CD4-positive, CD25-positive, alpha-beta regulatory T cell (primary cell): Measurements from ENCODE around the gene DPAGT1. TPM values are rescaled to one million over a fixed set of nuclear protein-coding genes. Genes with fewer than 3 reads are reported as not detected.
"Not testable (repeated sequence)": the region's sequence is repeated elsewhere in the genome, so short reads cannot be mapped to it uniquely, and the experiment has no call there.

ENCODE experiments used
- ATAC-seq, 2 donors: fragments of 150-1000 bp; cut with Tn5 transposase; one replicate each; pipeline ENCODE4 v1.10.0; 2021; ENCODE audit warnings: low read depth in 2 of 2, moderate number of reproducible peaks in 2 of 2, moderate library complexity in 1 of 2
- DNase-seq, 3 donors: peaks; one replicate each; pipeline versions ENCODE4 v3.0.0 to v3.0.0-alpha.2; 2012 to 2022; ENCODE audit warnings: mixed read lengths in 1 of 3
- H3K27ac ChIP-seq: one replicate; pipeline ENCODE4 v1.7.0; 2013; ENCODE audit warnings: mild to moderate bottlenecking, low read length; ENCODE audit not compliant: insufficient read depth, poor library complexity, severe bottlenecking
- H3K27me3 ChIP-seq: one replicate; pipeline ENCODE4 v1.7.0; 2013; ENCODE audit warnings: low read length; ENCODE audit not compliant: control insufficient read depth, insufficient read depth
- H3K36me3 ChIP-seq: one replicate; pipeline ENCODE4 v1.7.0; 2013; ENCODE audit warnings: mild to moderate bottlenecking, low read length, moderate library complexity; ENCODE audit not compliant: control insufficient read depth, insufficient read depth
- H3K4me1 ChIP-seq: 2 replicates; pipeline ENCODE4 v1.7.0; 2013; ENCODE audit warnings: mild to moderate bottlenecking, low read length; ENCODE audit not compliant: insufficient read depth, control insufficient read depth, poor library complexity, severe bottlenecking
- H3K4me3 ChIP-seq: one replicate; pipeline ENCODE4 v1.7.0; 2013; ENCODE audit warnings: low read depth, mild to moderate bottlenecking, low read length, moderate library complexity
- H3K9me3 ChIP-seq, 2 experiments: 1 replicate in 1 of 2; 2 replicates in 1 of 2; pipeline ENCODE4 v1.7.0; 2013; ENCODE audit warnings: low read length in 2 of 2, mild to moderate bottlenecking in 1 of 2, moderate library complexity in 1 of 2; ENCODE audit not compliant: control insufficient read depth in 2 of 2
- H3K27ac Mint-ChIP-seq, 3 donors: one replicate each; pipeline ENCODE4 v1.8.0; 2020 to 2022; ENCODE audit warnings: mild to moderate bottlenecking in 3 of 3, mixed read lengths in 3 of 3, moderate library complexity in 2 of 3
- H3K27me3 Mint-ChIP-seq: one replicate; pipeline ENCODE4 v1.8.0; 2022; ENCODE audit warnings: mild to moderate bottlenecking, mixed read lengths
- H3K36me3 Mint-ChIP-seq: one replicate; pipeline ENCODE4 v1.8.0; 2020; ENCODE audit warnings: mixed read lengths
- H3K4me1 Mint-ChIP-seq, 4 donors: one replicate each; pipeline ENCODE4 v1.8.0; 2020 to 2022; ENCODE audit warnings: mixed read lengths in 4 of 4, mild to moderate bottlenecking in 1 of 4
- H3K4me3 Mint-ChIP-seq, 4 donors: one replicate each; pipeline ENCODE4 v1.8.0; 2020 to 2022; ENCODE audit warnings: mild to moderate bottlenecking in 4 of 4, mixed read lengths in 4 of 4, moderate library complexity in 3 of 4
- H3K9me3 Mint-ChIP-seq, 7 donors: one replicate each; pipeline ENCODE4 v1.8.0; 2020 to 2022; ENCODE audit warnings: mixed read lengths in 7 of 7, mild to moderate bottlenecking in 3 of 7, moderate library complexity in 2 of 7
- polyA plus RNA-seq, 4 donors: library from polyadenylated mRNA; unstranded; fragments of 300-500 nt; fragmentation: Illumina TruSeq; gene quantifications; one replicate each; pipeline ENCODE4 v1.2.3, GENCODE V29; 2021
- total RNA-seq: library from RNA; stranded (reverse); gene quantifications from one replicate; pipeline ENCODE4 v1.2.3, GENCODE V29; 2022

The DPAGT1 gene
- total and polyA plus RNA-seq, 5 donors from 2014 or later = 22.5 to 35.2 (median 31.2) TPM

DNA sequence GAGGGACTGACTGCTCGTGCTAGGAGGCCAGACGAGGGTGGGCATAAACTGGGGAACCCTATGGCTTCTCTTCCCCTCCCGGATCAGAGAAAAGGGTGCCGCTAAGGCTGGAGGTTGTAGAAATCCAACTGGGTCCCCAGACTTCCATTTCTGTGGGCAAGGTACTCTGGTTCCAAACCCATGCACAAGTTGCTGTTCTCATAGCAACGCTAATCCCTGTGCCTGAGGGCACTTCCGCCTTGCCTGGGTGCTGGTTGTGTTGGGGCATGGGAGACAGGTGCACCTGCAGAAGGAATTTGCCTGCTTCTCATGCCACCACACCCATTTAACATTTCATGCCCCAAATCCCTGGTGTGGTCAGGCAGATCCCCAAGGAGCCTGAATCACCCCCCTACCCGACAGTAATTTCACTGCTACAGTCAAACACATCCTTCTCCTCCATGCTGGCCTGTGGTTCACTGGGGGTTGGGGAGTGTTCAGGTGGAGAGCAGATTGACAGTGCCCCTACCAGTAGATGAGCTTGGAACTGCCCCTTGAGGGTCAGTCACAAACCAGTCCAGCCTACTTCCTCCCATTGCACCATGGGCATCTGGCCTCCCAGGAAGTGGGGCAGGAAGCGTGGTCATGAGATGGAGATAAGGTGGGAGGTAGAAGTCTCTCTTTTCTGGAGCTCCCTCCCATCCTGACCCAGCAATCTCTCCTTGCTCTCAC lies 6.6 kb upstream of the DPAGT1 start:
- H3K36me3 Mint-ChIP-seq = peaks cover 18% of the 10 kb centered on the region
- Histone ChIP-seq H3K9me3 (no peaks in the 10 kb centered on the region), H3K36me3 (peaks cover 27% of the 10 kb centered on the region), H3K27me3 (no peaks in the 10 kb centered on the region), H3K4me1 (peaks cover 33% of the 10 kb centered on the region), H3K4me3 (peak overlapping the region; percentile 86), H3K27ac (peak overlapping the region; percentile 75)
- no peaks in the 10 kb centered on the region for H3K9me3 Mint-ChIP-seq
- H3K4me1 Mint-ChIP-seq = peaks cover 16 to 57% (median 41%) of the 10 kb centered on the region in 4 donors
- H3K4me3 Mint-ChIP-seq = peak overlapping the region; percentile 93 to 98 (median 94)
- no peaks in the 10 kb centered on the region for H3K27me3 Mint-ChIP-seq
- peak in 1 of 2 donors; percentile 15 for ATAC-seq
- peak overlapping the region; percentile 15 to 96 (median 80) for H3K27ac Mint-ChIP-seq
- DNase-seq = peak in 2 of 3 donors; percentile 39 to 64

GRCh38 chr11:119107538-119108145 lies 6.0 kb upstream of the DPAGT1 start:
- H3K4me1 Mint-ChIP-seq = peaks cover 16 to 61% (median 39%) of the 10 kb centered on the region in 4 donors
- Histone ChIP-seq H3K27ac (peak overlapping the region; percentile 75), H3K27me3 (no peaks in the 10 kb centered on the region), H3K4me1 (peaks cover 40% of the 10 kb centered on the region), H3K9me3 (no peaks in the 10 kb centered on the region), H3K4me3 (peak overlapping the region; percentile 86), H3K36me3 (peaks cover 23% of the 10 kb centered on the region)
- H3K9me3 Mint-ChIP-seq = no peaks in the 10 kb centered on the region
- H3K36me3 Mint-ChIP-seq = peaks cover 13% of the 10 kb centered on the region
- peak overlapping the region; percentile 93 to 98 (median 94) for H3K4me3 Mint-ChIP-seq
- H3K27ac Mint-ChIP-seq = peak overlapping the region; percentile 15 to 96 (median 80)
- no peaks in the 10 kb centered on the region for H3K27me3 Mint-ChIP-seq
- ATAC-seq (peak; percentile 11 to 15), DNase-seq (no peak)

DNA sequence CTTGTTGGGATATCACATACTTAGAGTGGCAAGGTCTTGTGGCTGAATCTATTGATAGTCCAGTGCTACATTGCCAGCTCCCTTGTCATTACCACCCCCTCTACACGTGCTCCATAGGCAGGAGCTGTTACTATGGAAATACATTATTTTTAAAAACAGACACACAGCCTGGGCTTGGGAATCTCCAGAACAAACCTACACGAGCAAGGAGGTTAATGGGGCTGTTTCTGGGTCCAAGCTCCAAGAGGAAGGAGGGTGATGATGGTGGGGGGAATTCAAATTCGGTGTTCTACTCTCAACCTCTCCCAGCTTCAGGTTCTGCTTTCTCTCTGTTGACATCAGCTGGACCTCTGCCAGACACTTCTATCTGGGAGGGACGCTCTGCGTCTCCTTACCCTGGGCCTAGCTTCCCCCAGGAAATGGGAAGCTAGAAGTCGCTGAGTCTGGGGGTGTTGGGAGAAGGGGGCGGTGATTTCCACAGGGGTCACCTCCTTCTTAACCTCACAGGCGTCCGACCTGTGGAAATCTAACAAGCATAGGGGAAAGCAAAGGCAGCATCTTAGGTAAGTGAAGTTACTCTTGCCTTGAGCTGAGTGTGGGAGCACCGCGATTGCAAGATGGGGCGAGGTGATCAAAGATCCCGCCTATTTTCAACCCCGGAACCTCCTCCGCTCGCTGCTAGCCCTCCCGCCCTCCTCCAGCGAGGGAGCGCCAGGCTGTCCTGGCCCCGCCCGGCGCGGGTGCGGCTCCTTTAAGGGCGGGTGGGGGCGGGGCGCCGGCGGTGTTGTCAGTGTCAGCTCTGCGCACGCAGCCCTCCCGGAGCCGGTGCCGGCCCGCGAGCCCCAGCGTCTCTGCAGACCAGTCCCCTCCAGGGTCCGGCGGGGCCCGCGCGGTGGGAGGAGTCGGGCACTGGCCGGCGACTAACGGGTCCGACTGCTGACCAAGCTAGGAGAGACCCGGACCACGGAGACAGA lies 5.2 kb upstream of the DPAGT1 start, which contains the start of gene C2CD2L:
Gene C2CD2L, plus strand, starts transcription at position 781 of the 974 bp plus-strand sequence. CDS start 398 bp downstream, outside the sequence.
- peaks cover 11% of the 10 kb centered on the region for H3K36me3 Mint-ChIP-seq
- peak within 1 kb of the TSS; percentile 93 to 99 (median 94) for H3K4me3 Mint-ChIP-seq
- H3K9me3 Mint-ChIP-seq = no peaks in the 10 kb centered on the region
- ATAC-seq (peak; percentile 90 to 91), DNase-seq (peak; percentile 84 to 96 (median 84))
- peaks cover 15% of the 10 kb centered on the region for H3K36me3 ChIP-seq
- H3K27me3 Mint-ChIP-seq = no peaks in the 10 kb centered on the region
- H3K4me1 ChIP-seq = peaks cover 43% of the 10 kb centered on the region
- no peaks in the 10 kb centered on the region for H3K9me3 ChIP-seq
- no peaks in the 10 kb centered on the region for H3K27me3 ChIP-seq
- peak within 1 kb of the TSS; percentile 75 for H3K27ac ChIP-seq
- peak within 1 kb of the TSS; percentile 88 to 96 (median 95) for H3K27ac Mint-ChIP-seq
- peaks cover 16 to 67% (median 40%) of the 10 kb centered on the region in 4 donors for H3K4me1 Mint-ChIP-seq
- peak within 1 kb of the TSS; percentile 86 for H3K4me3 ChIP-seq

DNA sequence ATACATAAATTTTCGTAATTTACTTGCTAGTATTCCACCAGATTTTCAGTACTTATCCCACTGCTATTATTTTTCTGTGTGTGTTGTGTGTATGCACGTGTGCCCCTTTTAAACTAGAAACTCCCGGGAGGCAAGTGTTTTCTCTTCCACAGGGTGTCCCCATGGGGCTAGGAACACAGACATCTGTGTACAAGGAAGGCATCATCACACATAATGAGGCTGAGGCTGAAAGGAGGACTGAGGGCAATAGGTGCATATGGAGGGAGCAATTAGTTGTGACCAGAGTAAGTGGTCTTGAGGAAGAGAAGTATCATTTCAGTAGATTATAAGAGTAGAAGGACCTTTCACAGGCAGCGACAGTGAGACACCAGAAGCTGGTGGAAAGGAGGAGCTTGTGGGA lies 2.1 kb upstream of the DPAGT1 start:
- Histone ChIP-seq H3K27ac (no peak overlapping the region), H3K9me3 (no peaks in the 10 kb centered on the region), H3K4me1 (peaks cover 45% of the 10 kb centered on the region), H3K27me3 (no peaks in the 10 kb centered on the region), H3K36me3 (no peaks in the 10 kb centered on the region), H3K4me3 (no peak overlapping the region)
- Mint-ChIP-seq H3K27ac (peak overlapping the region; percentile 66 to 98 (median 79)), H3K27me3 (no peaks in the 10 kb centered on the region), H3K4me3 (peak overlapping the region; percentile 59 to 99 (median 83)), H3K36me3 (peaks cover 10% of the 10 kb centered on the region), H3K9me3 (no peaks in the 10 kb centered on the region), H3K4me1 (peaks cover 12 to 63% (median 39%) of the 10 kb centered on the region in 4 donors)
- no peak for DNase-seq
- ATAC-seq = no peak

GRCh38 chr11:119103161-119103664 lies 1.6 kb upstream of the DPAGT1 start:
- DNase-seq, H3K27ac ChIP-seq, H3K27me3 Mint-ChIP-seq, H3K27me3 ChIP-seq, H3K9me3 ChIP-seq, ATAC-seq, H3K9me3 Mint-ChIP-seq, H3K36me3 ChIP-seq: not testable (repeated sequence)
- H3K4me3 Mint-ChIP-seq = peak overlapping the region; percentile 96 to 99 (median 98)
- peaks cover 15% of the 10 kb centered on the region for H3K36me3 Mint-ChIP-seq
- peaks cover 12 to 63% (median 35%) of the 10 kb centered on the region in 4 donors for H3K4me1 Mint-ChIP-seq
- Histone ChIP-seq H3K4me1 (peaks cover 40% of the 10 kb centered on the region), H3K4me3 (peak overlapping the region; percentile 96)
- peak overlapping the region; percentile 48 to 98 (median 87) for H3K27ac Mint-ChIP-seq

GRCh38 chr11:119100994-119101758 lies 477 bp downstream of the DPAGT1 start:
- H3K9me3 ChIP-seq = no peaks in the 10 kb centered on the region
- ATAC-seq (peak; percentile 0 to 2), DNase-seq (no peak)
- H3K9me3 Mint-ChIP-seq = no peaks in the 10 kb centered on the region
- H3K36me3 ChIP-seq = peaks cover 16% of the 10 kb centered on the region
- H3K27me3 Mint-ChIP-seq = no peaks in the 10 kb centered on the region
- H3K4me3 Mint-ChIP-seq = peak overlapping the region; percentile 87 to 98 (median 96)
- H3K4me1 Mint-ChIP-seq = peaks cover 12 to 61% (median 32%) of the 10 kb centered on the region in 4 donors
- peak overlapping the region; percentile 96 for H3K4me3 ChIP-seq
- peak overlapping the region; percentile 98 to 99 (median 99) for H3K27ac Mint-ChIP-seq
- no peaks in the 10 kb centered on the region for H3K27me3 ChIP-seq
- H3K4me1 ChIP-seq = peaks cover 27% of the 10 kb centered on the region
- peak overlapping the region; percentile 94 for H3K27ac ChIP-seq
- peaks cover 27% of the 10 kb centered on the region for H3K36me3 Mint-ChIP-seq
